Kidney tubule cell (primary cell): ENCODE results near the gene TNFRSF18.
A peak's percentile ranks its signal among the peaks of the same experiment; 100 is the strongest.

Source experiments
- DNase-seq: peaks from one replicate; pipeline ENCODE4 v3.0.0-alpha.2; 2018; ENCODE audit warnings: low spot score

TNFRSF18 gene

GRCh38 chr1:1164701-1165451 lies 41.5 kb downstream of the TNFRSF18 start:
- peak; percentile 95 for DNase-seq

GRCh38 chr1:1164361-1164700 lies 42.1 kb downstream of the TNFRSF18 start:
- no peak for DNase-seq

- peak; percentile 47 for DNase-seq
Observed at GRCh38 chr1:1163538-1164070, 42.8 kb downstream of the TNFRSF18 start.

GRCh38 chr1:1162597-1163537 lies 43.5 kb downstream of the TNFRSF18 start:
- DNase-seq = peak; percentile 91

GRCh38 chr1:1161683-1162079 lies 44.7 kb downstream of the TNFRSF18 start:
- no peak for DNase-seq

GRCh38 chr1:1161078-1161682 lies 45.2 kb downstream of the TNFRSF18 start:
- no peak for DNase-seq

GRCh38 chr1:1160281-1160930 lies 46.0 kb downstream of the TNFRSF18 start:
- no peak for DNase-seq

GRCh38 chr1:1157914-1158710 lies 48.3 kb downstream of the TNFRSF18 start:
- peak; percentile 69 for DNase-seq

GRCh38 chr1:1157426-1157913 lies 48.9 kb downstream of the TNFRSF18 start:
- DNase-seq = peak; percentile 94

- DNase-seq = no peak
Observed at GRCh38 chr1:1157033-1157365, 49.4 kb downstream of the TNFRSF18 start.

GRCh38 chr1:1156140-1157032 lies 50.0 kb downstream of the TNFRSF18 start:
- peak; percentile 69 for DNase-seq

GRCh38 chr1:1155258-1155657 lies 51.1 kb downstream of the TNFRSF18 start:
- DNase-seq = no peak

GRCh38 chr1:1153874-1154273 lies 52.5 kb downstream of the TNFRSF18 start:
- DNase-seq = no peak
